H9 (cell line): ENCODE measurements around the gene HLTF. TPM values are rescaled to one million over a fixed set of nuclear protein-coding genes. Genes with fewer than 3 reads are reported as not detected.

ENCODE experiments used
- DNase-seq: peaks from one replicate; pipeline ENCODE4 v3.0.0-alpha.2; 2017
- H2AFZ ChIP-seq: one replicate; pipeline ENCODE4 v1.6.1; 2013; ENCODE audit warnings: mild to moderate bottlenecking, low read length, control low read depth, moderate library complexity
- H2AK5ac ChIP-seq: 2 replicates; pipeline ENCODE4 v1.6.1; 2013; ENCODE audit warnings: low read length, control low read depth, mixed read lengths; ENCODE audit not compliant: insufficient read length
- H2BK120ac ChIP-seq: one replicate; pipeline ENCODE4 v1.6.1; 2013; ENCODE audit warnings: low read depth, mild to moderate bottlenecking, low read length, control low read depth, inconsistent platforms; ENCODE audit not compliant: poor library complexity, severe bottlenecking
- H2BK12ac ChIP-seq: 2 replicates; pipeline ENCODE4 v1.6.1; 2013; ENCODE audit warnings: low read length, control low read depth, mixed read lengths, low read depth; ENCODE audit not compliant: insufficient read length
- H2BK15ac ChIP-seq: 2 replicates; pipeline ENCODE4 v1.6.1; 2013; ENCODE audit warnings: low read depth, low read length, control low read depth
- H2BK20ac ChIP-seq: one replicate; pipeline ENCODE4 v1.6.1; 2013; ENCODE audit warnings: low read depth, mild to moderate bottlenecking, low read length, control low read depth, inconsistent platforms; ENCODE audit not compliant: poor library complexity, severe bottlenecking
- H2BK5ac ChIP-seq: 2 replicates; pipeline ENCODE4 v1.6.1; 2013; ENCODE audit warnings: low read length, control low read depth, mixed read lengths; ENCODE audit not compliant: insufficient read length
- H3K14ac ChIP-seq: 2 replicates; pipeline ENCODE4 v1.6.1; 2013; ENCODE audit warnings: low read length, control low read depth; ENCODE audit not compliant: insufficient read depth
- H3K18ac ChIP-seq: 2 replicates; pipeline ENCODE4 v1.6.1; 2013; ENCODE audit warnings: low read depth, mild to moderate bottlenecking, mixed read lengths, low read length, control low read depth; ENCODE audit not compliant: insufficient read length
- H3K23ac ChIP-seq: 2 replicates; pipeline ENCODE4 v1.6.1; 2013; ENCODE audit warnings: low read length, control low read depth, mixed read lengths, low read depth; ENCODE audit not compliant: insufficient read length
- H3K23me2 ChIP-seq: 2 replicates; pipeline ENCODE4 v1.6.1; 2013; ENCODE audit warnings: low read depth, mild to moderate bottlenecking, mixed read lengths, low read length, control low read depth; ENCODE audit not compliant: insufficient read length, poor library complexity, severe bottlenecking
- H3K27ac ChIP-seq: 2 replicates; pipeline ENCODE4 v1.5.1; 2013; ENCODE audit warnings: low read length, control low read depth, mixed read lengths, low read depth; ENCODE audit not compliant: insufficient read length
- H3K27me3 ChIP-seq: 2 replicates; pipeline ENCODE4 v1.6.1; 2013; ENCODE audit warnings: low read length, control low read depth, inconsistent platforms; ENCODE audit not compliant: insufficient read depth
- H3K4ac ChIP-seq: 2 replicates; pipeline ENCODE4 v1.6.1; 2013; ENCODE audit warnings: low read depth, mild to moderate bottlenecking, control low read depth, inconsistent platforms, low read length, moderate library complexity
- H3K4me1 ChIP-seq: 2 replicates; pipeline ENCODE4 v1.6.1; 2013; ENCODE audit warnings: low read length, control low read depth, inconsistent platforms; ENCODE audit not compliant: insufficient read depth
- H3K4me2 ChIP-seq: 2 replicates; pipeline ENCODE4 v1.6.1; 2013; ENCODE audit warnings: low read length, control low read depth, mixed read lengths; ENCODE audit not compliant: insufficient read length, insufficient read depth
- H3K56ac ChIP-seq: 2 replicates; pipeline ENCODE4 v1.6.1; 2013; ENCODE audit warnings: low read depth, mild to moderate bottlenecking, mixed read lengths, low read length, control low read depth; ENCODE audit not compliant: insufficient read length
- H3K79me1 ChIP-seq: 2 replicates; pipeline ENCODE4 v1.6.1; 2013; ENCODE audit warnings: low read depth, mild to moderate bottlenecking, moderate library complexity, low read length, control low read depth, inconsistent platforms; ENCODE audit not compliant: insufficient read depth, poor library complexity, severe bottlenecking
- H3K79me2 ChIP-seq: 2 replicates; pipeline ENCODE4 v1.6.1; 2013; ENCODE audit warnings: low read length, control low read depth, inconsistent platforms; ENCODE audit not compliant: insufficient read depth
- H3K9ac ChIP-seq: 2 replicates; pipeline ENCODE4 v1.6.1; 2013; ENCODE audit warnings: low read length, control low read depth, mixed read lengths; ENCODE audit not compliant: insufficient read length; ENCODE audit errors: extremely low read depth
- H3K9me3 ChIP-seq: one replicate; pipeline ENCODE4 v1.6.1; 2013; ENCODE audit warnings: low read depth, low read length, inconsistent platforms; ENCODE audit not compliant: control insufficient read depth
- H3T11ph ChIP-seq: one replicate; pipeline ENCODE4 v1.6.1; 2013; ENCODE audit warnings: mild to moderate bottlenecking, low read length, control low read depth, inconsistent platforms
- H4K20me1 ChIP-seq: one replicate; pipeline ENCODE4 v1.6.1; 2013; ENCODE audit not compliant: control insufficient read depth, insufficient read length, insufficient read depth
- H4K5ac ChIP-seq: 2 replicates; pipeline ENCODE4 v1.6.1; 2013; ENCODE audit warnings: low read depth, mild to moderate bottlenecking, mixed read lengths, low read length, control low read depth; ENCODE audit not compliant: insufficient read length
- H4K8ac ChIP-seq: replicated peaks from 2 replicates; pipeline ENCODE4 v1.6.1; 2013; ENCODE audit warnings: low read length, control low read depth, mixed read lengths, low read depth; ENCODE audit not compliant: insufficient read length
- H4K91ac ChIP-seq: 2 replicates; pipeline ENCODE4 v1.6.1; 2013; ENCODE audit warnings: low read depth, mild to moderate bottlenecking, moderate library complexity, mixed read lengths, low read length, control low read depth; ENCODE audit not compliant: insufficient read length
- H3K27ac Mint-ChIP-seq, 3 experiments: 2 replicates in 2 of 3; 3 replicates in 1 of 3; pipeline ENCODE4 v1.8.0; 2020 to 2021; ENCODE audit warnings: mixed read lengths in 3 of 3, mild to moderate bottlenecking in 1 of 3, moderate library complexity in 1 of 3
- H3K27me3 Mint-ChIP-seq: 2 replicates; pipeline ENCODE4 v1.8.0; 2021; ENCODE audit warnings: low read depth, mild to moderate bottlenecking, moderate library complexity, mixed read lengths
- H3K36me3 Mint-ChIP-seq, 3 experiments: 2 replicates in 2 of 3; 3 replicates in 1 of 3; pipeline ENCODE4 v1.8.0; 2020 to 2021; ENCODE audit warnings: low read depth in 3 of 3, mixed read lengths in 3 of 3; ENCODE audit not compliant: insufficient read depth in 1 of 3
- H3K4me1 Mint-ChIP-seq, 2 experiments: 2 replicates each; pipeline ENCODE4 v1.8.0; 2020; ENCODE audit warnings: mixed read lengths in 2 of 2
- H3K4me3 Mint-ChIP-seq, 2 experiments: 2 replicates in 1 of 2; 3 replicates in 1 of 2; pipeline ENCODE4 v1.8.0; 2020 to 2021; ENCODE audit warnings: mild to moderate bottlenecking in 2 of 2, mixed read lengths in 2 of 2, moderate library complexity in 1 of 2
- H3K9me3 Mint-ChIP-seq, 2 experiments: 2 replicates in 1 of 2; 3 replicates in 1 of 2; pipeline ENCODE4 v1.8.0; 2020; ENCODE audit warnings: mild to moderate bottlenecking in 2 of 2, mixed read lengths in 2 of 2, moderate library complexity in 1 of 2
- WGBS: extraction: QIAGEN DNeasy Blood & Tissue Kit; methylation state at CpG from one replicate; pipeline ENCODE4 v1.1.7; 2013; ENCODE audit warnings: missing lambda C conversion rate, low lambda C conversion rate, mixed read lengths; ENCODE audit not compliant: insufficient read length; ENCODE audit errors: extremely low coverage; 5-methylcytosine and 5-hydroxymethylcytosine counted together
- total RNA-seq: library from RNA; stranded (reverse); gene quantifications from 2 replicates; pipeline ENCODE4 v1.2.1, GENCODE V29; 2021
- TF ChIP-seq, protein P1 (sequence below): fragments of 200-600 bp; sonication (generic); conservative IDR thresholded peaks from 3 replicates; pipeline ENCODE4 v1.8.0; 2021; ENCODE audit warnings: antibody characterized with exemption, mild to moderate bottlenecking

Gene HLTF
- total RNA-seq, 1 experiment from 2014 or later, result 41.5 TPM

- H4K91ac ChIP-seq, result no peak overlapping the region
- H2BK5ac ChIP-seq, result no peak overlapping the region
- peak overlapping the region; percentile 2 to 95 (median 90); a peak in 6 of 7 replicates for H3K27ac Mint-ChIP-seq
- no peak overlapping the region for H2BK20ac ChIP-seq
- no peak overlapping the region for H3K23ac ChIP-seq
- H4K5ac ChIP-seq, result no peak overlapping the region
- H3K4ac ChIP-seq, result no peak overlapping the region
- no peak overlapping the region for H4K8ac ChIP-seq
- peak overlapping the region; percentile 42 for H3K27ac ChIP-seq
- H3K56ac ChIP-seq, result no peak overlapping the region
- no CpG with 5 or more reads among the region's 1 CpG for WGBS
- H3K79me2 ChIP-seq, result no peaks in the 10 kb centered on the region
- TF ChIP-seq, protein P1, sequence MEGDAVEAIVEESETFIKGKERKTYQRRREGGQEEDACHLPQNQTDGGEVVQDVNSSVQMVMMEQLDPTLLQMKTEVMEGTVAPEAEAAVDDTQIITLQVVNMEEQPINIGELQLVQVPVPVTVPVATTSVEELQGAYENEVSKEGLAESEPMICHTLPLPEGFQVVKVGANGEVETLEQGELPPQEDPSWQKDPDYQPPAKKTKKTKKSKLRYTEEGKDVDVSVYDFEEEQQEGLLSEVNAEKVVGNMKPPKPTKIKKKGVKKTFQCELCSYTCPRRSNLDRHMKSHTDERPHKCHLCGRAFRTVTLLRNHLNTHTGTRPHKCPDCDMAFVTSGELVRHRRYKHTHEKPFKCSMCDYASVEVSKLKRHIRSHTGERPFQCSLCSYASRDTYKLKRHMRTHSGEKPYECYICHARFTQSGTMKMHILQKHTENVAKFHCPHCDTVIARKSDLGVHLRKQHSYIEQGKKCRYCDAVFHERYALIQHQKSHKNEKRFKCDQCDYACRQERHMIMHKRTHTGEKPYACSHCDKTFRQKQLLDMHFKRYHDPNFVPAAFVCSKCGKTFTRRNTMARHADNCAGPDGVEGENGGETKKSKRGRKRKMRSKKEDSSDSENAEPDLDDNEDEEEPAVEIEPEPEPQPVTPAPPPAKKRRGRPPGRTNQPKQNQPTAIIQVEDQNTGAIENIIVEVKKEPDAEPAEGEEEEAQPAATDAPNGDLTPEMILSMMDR, result no peak
- H3K79me1 ChIP-seq, result no peaks in the 10 kb centered on the region
- H3T11ph ChIP-seq, result no peak overlapping the region
- peaks cover 8% of the 10 kb centered on the region for H3K9me3 ChIP-seq
- peaks cover 30 to 37% (median 35%) of the 10 kb centered on the region in 3 experiments for H3K36me3 Mint-ChIP-seq
- no peak overlapping the region for H3K18ac ChIP-seq
- H4K20me1 ChIP-seq, result no peaks in the 10 kb centered on the region
- no peaks in the 10 kb centered on the region for H3K27me3 Mint-ChIP-seq
- H3K9me3 Mint-ChIP-seq, result peaks cover 17 to 22% of the 10 kb centered on the region in 2 experiments
- no peak overlapping the region for H2BK120ac ChIP-seq
- no peak overlapping the region for H3K9ac ChIP-seq
- no peak overlapping the region for H3K4me2 ChIP-seq
- H2BK15ac ChIP-seq, result no peak overlapping the region
- peaks cover 32% of the 10 kb centered on the region in 2 experiments for H3K4me1 Mint-ChIP-seq
- H3K27me3 ChIP-seq, result no peaks in the 10 kb centered on the region
- H3K4me3 Mint-ChIP-seq, result no peak overlapping the region
- no peak for DNase-seq
- no peak overlapping the region for H3K14ac ChIP-seq
- no peak overlapping the region for H2AK5ac ChIP-seq
- H2BK12ac ChIP-seq, result no peak overlapping the region
- H3K23me2 ChIP-seq, result no peaks in the 10 kb centered on the region
- no peak overlapping the region for H2AFZ ChIP-seq
- peaks cover 14% of the 10 kb centered on the region; the same call in 1 of the 2 replicates for H3K4me1 ChIP-seq
Measured at GRCh38 chr3:149021830-149022229, 64.5 kb downstream of the HLTF start.
